Activated T-cell treated with anti-CD3 and anti-CD28 coated beads, Interleukin-2, amount 50 U/mL, for 48 hours (primary cell): ENCODE results near the gene ADAMTS17.

Experiments
- DNase-seq, 2 experiments: peaks; one replicate each; pipeline ENCODE4 v3.0.0-alpha.2; 2020

The ADAMTS17 gene

GRCh38 chr15:100123611-100124010, 218.2 kb downstream of the ADAMTS17 start:
- no peak for DNase-seq

GRCh38 chr15:100121285-100121684, 220.5 kb downstream of the ADAMTS17 start:
- no peak for DNase-seq

DNA sequence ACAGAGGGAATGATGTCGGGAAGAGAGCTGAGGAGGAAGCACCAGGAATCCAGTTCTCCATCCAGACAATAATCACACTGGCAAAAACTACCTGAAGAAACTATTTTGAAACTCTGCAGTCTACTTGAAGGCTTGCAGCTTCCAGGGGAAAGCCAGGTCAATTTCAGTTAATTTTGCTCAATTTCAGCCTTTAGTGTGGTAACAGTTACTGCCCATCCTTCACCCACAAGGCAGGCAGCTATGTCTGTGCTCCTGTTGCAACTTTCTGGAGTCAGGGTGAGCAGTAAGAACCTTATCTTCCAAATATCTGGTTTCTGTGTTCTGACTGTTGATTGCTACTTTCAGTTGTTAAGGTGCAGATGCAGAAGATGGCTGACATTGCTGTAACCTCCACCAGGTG, 221.7 kb downstream of the ADAMTS17 start:
- DNase-seq, result no peak

- no peak for DNase-seq
Observed at GRCh38 chr15:100118546-100118945, 223.2 kb downstream of the ADAMTS17 start.

DNA sequence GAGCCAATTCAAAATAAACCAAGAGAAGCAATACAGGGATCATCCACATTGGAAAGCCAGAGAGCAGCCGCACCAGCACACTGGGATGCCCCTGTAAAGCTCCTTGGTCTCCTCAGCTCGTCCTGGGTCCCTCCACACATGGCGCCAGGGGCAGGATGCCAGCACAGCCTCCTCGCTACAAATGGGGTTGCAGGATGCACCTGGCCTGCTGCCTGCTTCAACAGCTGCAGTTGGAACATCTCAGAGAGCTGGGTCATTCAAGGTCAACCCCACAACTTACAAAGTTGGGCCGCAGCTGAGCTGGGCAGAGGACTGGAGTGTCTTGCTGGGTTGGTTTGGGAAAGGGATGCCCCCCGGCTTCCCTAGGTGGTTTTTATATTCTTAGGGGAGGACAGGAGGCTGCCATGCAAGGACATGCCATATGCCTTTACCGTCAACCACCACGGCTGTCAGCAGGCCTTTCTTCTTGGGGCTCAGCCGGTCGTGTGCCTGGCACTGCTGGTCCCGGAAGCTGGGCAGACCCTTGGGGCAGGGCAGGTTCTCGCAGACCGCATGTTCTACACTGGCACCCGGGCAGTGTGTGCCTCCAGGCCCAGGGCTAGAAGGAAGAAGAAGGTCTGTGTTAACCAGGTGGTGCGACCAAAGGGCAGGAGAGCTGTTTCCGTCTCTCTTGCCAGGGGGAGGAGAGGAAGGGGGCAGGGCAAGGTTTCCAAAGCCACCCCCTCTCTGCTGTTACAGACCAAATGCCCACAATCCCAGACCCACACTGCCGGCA, 225.2 kb downstream of the ADAMTS17 start:
- no peak for DNase-seq

DNA sequence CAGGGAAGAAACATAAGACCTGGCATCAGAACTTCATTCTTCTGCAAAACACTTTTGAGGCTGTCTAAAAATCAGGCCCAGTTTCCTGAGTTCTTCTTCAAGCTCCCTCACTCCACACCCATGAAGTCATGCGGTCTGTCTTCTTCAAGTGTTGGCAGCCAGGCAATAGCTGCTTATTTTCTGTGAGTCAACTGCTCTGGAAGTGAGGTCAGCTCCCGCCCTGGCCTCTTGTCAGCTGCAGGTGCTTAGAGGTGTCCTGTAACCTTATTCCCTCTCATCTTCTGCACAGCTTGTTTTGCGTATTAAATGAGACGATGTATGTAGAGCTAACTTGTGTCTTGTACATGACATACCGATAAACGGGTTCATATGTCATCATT, 226.1 kb downstream of the ADAMTS17 start:
- no peak for DNase-seq

DNA sequence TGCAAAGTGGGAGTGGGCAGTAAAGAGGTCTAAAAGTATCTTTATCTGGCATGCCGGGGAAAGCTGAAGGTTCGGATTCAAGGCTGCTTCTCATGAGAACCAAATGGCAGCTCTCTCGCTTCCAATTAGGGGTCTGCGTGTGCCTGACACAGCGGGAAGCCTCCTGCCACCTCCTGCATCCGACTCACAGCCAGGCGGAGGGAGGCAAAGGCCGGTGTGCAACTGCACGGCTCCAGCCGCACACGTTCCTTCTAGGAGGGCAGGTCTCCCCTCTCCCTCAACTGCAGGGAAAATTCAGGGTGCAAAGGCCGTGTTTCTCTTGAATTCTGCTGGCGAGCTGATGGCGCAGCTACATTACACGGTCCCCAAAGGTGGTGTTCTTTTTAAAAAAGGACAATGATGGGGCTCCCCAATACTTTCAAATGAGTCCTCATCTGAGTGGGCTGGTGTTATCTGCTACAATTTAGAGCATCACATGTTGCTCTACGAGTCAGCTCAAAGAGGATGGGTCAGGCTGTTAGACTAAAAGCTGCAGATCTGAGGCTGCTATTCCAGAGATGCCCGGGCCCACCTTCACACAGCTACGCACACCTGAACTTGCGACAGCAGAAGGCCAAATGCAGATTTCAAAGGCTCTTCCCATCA, 226.6 kb downstream of the ADAMTS17 start:
- DNase-seq, result no peak

GRCh38 chr15:100114571-100114970, 227.2 kb downstream of the ADAMTS17 start:
- DNase-seq, result no peak

DNA sequence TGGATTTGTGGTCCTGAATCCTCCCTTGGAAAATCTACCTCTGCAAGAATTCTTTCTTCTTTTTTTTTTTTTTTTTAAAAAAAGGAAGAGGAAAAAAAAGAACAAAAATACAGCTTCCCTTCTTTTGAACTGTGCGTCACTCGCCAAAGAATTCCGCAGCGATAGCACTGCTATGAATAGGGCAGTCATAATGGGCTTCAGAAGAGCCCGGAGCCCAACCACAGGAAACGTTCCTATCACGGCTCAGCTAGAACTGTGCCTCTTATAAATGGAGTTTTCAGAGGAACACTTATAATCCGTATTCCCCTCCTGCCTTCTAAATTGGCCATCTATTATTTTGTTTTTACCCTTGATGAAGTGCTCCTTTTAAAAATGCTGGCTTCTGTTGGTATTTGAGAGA, 227.7 kb downstream of the ADAMTS17 start:
- no peak for DNase-seq

DNA sequence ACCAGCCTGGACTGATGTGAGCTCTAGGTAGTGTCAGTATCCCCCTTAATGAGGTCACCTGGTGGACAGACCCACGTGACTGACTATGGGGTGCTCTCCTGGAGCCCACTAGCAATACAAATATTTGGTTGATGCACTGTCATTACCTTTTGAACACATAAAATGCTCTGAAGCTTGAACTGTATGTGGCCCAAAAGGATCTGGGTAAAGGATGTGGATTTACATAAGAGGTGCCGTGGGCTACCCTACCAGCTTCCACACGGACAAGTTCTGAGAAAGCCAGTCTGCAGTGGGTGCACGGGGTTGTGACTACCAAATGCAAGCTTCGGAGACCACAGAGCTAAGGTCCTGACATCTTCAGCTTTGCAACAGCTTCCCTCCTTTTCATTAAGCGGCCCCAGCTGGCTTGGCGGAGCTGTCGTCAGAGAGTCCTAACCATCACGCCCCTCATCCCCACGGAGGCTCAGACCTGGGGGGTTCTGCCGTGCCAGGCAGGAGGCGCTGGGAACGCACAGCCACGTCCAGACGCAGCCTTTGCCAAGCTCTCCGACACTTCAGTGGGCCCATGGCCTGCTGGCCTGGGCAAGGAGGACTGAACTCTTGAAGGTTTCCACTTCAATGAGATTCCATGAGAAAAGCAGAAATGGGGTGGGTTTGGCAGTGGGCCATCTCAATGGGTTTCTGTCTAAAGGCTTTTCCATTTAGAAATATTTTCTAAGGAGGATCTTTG, 228.3 kb downstream of the ADAMTS17 start:
- DNase-seq, result no peak

GRCh38 chr15:100112636-100113305, 229.0 kb downstream of the ADAMTS17 start:
- no peak for DNase-seq

GRCh38 chr15:100112061-100112420, 229.7 kb downstream of the ADAMTS17 start:
- no peak for DNase-seq

GRCh38 chr15:100111125-100112060, 230.4 kb downstream of the ADAMTS17 start:
- DNase-seq, result peak; percentile 54 to 61

GRCh38 chr15:100109486-100110035, 232.2 kb downstream of the ADAMTS17 start:
- DNase-seq, result no peak

- no peak for DNase-seq
Observed at GRCh38 chr15:100108846-100109245, 232.9 kb downstream of the ADAMTS17 start.

GRCh38 chr15:100108346-100108745, 233.4 kb downstream of the ADAMTS17 start:
- no peak for DNase-seq

- DNase-seq, result no peak
Observed at GRCh38 chr15:100107606-100108225, 234.1 kb downstream of the ADAMTS17 start.

DNA sequence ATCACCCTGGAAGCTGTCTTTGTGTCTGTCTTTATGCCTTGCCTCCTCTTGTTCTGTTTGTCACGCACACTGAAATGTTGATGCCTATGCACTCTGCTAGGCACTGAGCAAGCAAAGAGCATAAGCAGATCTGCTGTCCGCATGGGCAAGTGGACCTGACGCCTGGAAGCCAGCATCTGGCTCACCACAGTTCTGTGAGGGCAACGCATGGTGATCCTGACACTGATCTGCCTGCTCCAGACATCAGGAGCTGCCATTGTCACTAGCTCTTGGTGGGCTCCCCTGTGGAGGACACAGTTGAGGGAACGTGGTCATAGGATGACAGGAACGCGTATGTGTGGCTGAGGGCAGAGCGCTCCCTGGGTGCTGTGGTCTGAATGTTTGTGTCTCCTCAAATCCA, 234.6 kb downstream of the ADAMTS17 start:
- DNase-seq, result no peak

- no peak for DNase-seq
Observed at GRCh38 chr15:100106732-100107131, 235.0 kb downstream of the ADAMTS17 start.

DNA sequence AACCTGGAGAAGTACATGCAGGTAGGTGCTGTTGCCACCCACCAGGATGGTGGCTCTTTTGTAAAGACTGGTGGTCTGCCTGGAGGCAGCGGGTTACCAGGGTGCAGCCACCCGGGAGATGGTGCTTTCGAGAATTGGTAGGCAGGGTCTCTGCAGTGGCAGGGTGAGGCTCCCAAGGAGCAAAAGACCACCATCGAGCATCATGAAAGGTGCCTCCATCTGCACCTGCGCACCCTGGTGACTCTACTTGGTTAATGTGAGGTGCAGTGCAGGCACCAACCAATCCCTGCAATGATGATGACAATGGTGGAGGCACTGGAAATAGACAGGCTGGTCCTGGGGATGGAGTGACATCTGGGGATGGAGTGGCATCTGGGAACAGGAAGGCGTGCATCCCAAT, 236.7 kb downstream of the ADAMTS17 start:
- DNase-seq, result no peak

GRCh38 chr15:100104245-100104644, 237.5 kb downstream of the ADAMTS17 start:
- DNase-seq, result no peak
